HG02610 (cell line): ENCODE measurements around the gene ARHGEF1.
"Not testable (repeated sequence)": the region's sequence is repeated elsewhere in the genome, so short reads cannot be mapped to it uniquely, and the experiment has no call there.

Experiments
- ATAC-seq: cut with Tn5 transposase; IDR thresholded peaks from one replicate; pipeline ENCODE4 v1.9.1; 2021; ENCODE audit warnings: mild to moderate bottlenecking, moderate library complexity; ENCODE audit not compliant: unreplicated experiment

The ARHGEF1 gene

DNA sequence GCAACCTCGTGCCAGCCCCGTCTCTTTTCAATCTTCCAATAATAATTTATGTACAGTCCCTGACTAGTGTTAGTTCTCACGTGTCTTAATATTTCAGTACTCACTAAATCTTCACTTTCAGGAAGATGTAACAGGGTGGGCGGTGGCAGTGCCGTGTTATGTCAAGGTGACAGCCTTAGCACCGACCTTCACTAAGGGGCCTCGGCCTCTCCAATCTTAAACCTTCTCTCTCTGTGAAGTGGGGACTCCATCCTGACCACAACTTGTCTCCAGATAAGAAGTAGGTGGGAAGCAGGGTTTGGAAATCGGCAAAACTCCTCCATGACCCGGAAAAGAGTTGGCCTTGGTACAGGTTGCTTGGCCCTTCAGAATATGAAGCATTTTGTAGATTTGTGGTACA, 21.1 kb upstream of the ARHGEF1 start:
- no peak for ATAC-seq

DNA sequence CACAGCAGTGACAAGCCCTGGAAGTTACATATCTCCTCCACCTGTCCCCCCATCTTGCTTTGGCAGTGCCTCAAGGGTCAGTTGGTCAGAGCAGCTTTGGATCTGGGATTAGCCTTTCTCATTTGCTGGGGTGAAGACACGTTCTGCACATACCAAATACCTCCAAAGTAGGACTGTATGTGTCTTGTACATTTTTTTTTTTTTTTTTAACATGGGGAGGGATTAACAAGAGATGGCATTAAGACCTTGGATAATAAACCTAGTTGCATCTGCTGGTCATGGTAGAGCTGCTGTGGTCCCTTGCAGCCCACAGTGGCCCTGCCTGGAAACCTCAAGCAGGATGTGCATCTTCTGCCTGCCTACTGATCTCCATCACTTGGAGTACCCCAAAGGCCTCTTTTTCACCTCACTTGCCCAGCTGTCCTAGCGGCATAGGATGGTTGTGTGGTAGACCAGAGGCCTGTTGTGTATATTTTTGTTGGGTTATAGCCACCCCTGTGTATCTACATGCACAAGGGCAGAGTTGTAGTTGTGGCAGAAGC, 20.5 kb upstream of the ARHGEF1 start:
- no peak for ATAC-seq

DNA sequence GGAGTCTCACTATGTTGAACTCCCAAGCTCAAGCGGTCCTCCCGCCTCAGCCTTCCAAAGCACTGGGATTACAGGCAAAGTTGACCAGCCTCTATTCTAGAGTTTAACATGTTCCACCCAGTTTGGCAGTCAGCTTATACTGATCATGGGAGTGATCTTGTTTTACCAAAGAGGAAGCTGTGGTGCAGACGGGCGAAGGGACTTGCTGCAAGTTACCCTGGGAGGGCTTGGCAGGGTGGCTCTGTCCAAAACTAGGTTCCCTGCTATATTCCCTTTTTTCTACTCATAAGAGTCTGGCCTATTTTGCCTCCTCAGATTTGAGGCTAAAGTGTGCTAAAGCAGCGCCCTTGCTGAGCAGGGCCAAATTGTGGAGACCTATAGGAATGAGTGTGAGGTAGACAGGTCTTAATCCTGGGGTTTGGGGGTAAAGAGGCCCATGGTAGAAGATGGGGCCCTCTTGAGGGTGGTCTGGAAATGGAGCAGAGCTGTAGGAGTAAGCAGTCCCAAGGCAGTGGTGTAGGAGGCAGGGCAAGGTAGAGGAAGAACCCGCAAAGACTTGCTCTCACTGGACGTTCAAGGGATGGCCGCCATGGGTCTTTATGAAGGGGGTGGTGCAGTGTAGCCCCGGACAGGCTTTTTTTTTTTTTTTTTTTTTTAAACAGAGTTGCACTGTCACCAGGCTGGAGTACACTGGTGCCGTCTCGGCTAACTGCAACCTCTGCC, 19.6 kb upstream of the ARHGEF1 start:
- ATAC-seq = no peak

GRCh38 chr19:41864374-41864773, 18.6 kb upstream of the ARHGEF1 start:
- ATAC-seq = no peak

DNA sequence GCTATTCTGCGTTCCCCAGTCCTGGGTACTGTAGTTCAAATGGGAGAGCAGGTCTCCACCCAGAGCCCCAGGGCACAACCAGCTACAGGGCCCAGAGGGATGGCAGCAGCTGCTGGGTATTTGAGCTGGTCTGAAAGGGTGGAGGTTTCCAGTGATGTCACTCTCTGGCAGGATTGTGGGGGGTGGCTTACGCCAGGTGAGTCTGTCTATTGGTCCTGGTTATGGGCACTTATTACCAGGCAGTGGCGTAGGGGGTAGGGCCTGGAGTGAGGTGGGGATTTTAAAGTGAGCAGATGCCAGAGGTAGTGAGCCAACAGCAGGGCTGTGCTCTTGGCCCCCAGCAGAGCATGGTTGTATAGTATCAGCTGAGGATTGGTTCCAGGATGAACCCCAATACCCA, 16.7 kb upstream of the ARHGEF1 start:
- no peak for ATAC-seq

DNA sequence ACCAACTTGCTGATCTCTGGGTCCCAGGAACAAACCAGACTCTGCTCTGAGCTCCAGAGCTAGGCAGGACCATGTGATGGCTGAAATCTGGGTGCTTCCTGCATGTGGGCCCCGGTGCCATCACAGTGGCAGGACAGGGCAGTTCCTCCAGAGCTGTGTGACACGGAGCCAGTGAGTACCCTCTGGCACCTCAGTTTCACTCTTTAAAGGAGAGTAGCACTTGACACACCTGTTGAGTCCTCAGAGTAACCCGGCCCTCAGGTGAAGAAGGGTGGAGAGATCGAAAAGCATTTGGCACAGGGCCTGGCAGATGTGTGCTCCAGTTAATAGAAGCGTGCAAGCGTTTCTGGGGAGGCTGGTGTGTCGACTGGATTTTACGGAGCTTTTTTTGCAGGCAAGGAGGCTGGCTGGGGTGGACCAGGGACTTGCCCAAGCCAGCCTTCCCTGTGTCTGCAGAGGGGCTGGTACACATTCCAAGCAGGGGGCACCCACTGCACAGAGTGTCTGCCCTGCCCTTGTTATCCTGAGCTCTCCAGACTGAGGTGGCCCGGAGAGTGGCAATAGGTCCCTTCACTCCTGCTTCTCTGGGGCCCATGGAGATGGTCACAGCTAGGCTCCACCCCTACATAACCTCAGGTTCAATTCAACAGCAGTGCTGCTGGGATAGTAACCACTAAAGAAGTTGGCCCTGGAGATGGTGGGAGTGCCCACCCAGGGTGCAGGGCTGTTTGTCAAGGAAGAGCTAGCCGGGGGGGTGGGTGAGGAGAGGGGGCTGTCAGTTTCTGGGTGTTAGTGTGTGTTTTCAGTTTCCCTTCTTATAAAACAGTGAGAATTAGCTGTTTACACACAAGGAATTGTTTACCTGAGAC, 14.6 kb upstream of the ARHGEF1 start:
- ATAC-seq = no peak

- ATAC-seq = no peak
Measured at GRCh38 chr19:41868989-41869300, 14.0 kb upstream of the ARHGEF1 start.

DNA sequence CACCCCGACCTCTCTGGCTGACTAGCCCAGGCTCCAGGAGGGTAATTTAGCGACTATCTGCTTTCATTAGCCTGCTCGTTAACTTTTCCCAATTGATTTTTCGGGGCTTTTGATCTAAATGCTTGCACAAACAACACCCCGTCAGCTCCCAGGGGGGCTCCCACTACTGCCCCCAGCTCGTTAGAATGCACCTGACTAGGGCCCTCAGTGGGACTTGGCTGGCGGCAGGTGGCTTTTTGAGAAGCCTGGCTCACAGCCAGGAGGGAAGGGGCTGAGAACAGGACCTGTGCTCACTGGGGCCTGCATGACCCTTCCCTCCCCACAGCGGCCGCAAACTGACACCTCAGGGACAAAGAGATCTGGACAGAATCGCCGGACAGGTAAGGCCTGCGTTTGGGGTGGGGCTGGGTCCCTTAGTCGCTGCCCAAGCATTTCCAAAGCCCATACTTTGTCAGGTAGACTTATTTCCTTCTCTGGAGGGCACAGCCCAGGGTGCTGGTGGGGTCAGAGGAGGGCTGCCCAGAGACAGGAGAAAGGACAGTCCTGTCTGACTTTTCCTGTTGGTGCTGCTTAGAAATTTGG, 13.5 kb upstream of the ARHGEF1 start:
- no peak for ATAC-seq

DNA sequence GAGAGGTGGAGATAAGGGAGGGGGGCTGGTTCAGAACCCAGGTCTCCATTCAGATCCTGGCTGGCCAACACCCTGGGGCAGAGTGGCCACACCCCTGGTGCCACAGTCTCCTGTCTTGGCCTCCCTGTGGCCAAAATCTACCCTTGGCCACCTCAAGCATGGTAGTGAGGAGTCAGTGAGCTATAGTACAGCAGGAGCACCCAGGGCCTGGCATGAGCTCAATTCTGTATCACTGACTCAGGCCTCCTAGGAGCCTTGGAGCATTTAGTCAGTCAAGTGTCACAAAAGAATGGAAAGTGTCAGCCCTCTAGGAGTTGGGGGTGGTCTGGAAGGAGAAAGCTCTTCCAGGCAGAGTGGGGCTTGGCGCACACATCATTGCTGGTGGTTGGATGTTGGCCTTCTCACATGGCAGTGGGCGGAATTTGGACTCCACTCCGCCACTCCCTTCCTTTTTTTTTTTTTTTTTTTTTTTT, 12.5 kb upstream of the ARHGEF1 start:
- no peak for ATAC-seq

DNA sequence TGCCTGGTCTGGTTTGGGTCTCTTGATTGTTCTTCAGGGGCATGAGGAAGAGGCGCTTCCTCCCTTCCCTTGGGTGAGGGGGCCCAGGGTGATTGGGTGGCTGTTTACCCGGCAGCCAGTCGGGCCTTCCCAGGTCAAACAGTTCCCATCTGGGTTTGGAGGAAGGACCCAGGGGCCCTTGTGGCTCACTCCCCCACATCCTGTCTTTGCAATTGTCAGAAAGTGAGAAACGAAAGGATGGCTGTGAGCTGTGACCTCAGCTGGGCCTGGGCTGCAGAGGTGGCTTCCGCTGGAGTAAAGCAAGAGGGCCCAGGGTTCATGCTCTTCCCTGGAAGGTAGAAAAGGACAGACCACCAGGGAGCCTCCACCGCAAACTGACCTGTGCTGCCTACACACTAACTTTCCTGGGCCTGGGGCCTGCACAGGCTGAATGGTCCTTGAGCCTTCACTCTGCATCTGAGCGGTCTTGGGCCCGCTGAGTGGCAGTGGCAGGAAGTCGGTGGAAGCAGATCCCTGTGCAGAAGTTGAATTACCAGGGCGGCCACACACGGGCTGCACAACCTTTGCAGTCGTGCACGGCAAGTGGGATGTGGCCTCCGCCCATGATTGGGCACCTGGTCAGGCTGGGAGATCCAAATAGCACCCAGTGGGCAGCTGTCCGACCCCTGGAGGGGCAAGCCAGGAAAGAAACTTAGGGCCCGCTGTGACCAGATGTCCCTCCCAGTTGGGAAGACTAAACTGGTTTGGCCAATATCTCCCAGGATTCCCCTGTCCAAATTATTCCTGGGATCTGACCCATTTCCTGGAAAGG, 11.2 kb upstream of the ARHGEF1 start:
- ATAC-seq = peak; percentile 42

- ATAC-seq = no peak
Measured at GRCh38 chr19:41872384-41872774, 10.6 kb upstream of the ARHGEF1 start.

GRCh38 chr19:41872775-41873647, 10.0 kb upstream of the ARHGEF1 start:
- no peak for ATAC-seq

DNA sequence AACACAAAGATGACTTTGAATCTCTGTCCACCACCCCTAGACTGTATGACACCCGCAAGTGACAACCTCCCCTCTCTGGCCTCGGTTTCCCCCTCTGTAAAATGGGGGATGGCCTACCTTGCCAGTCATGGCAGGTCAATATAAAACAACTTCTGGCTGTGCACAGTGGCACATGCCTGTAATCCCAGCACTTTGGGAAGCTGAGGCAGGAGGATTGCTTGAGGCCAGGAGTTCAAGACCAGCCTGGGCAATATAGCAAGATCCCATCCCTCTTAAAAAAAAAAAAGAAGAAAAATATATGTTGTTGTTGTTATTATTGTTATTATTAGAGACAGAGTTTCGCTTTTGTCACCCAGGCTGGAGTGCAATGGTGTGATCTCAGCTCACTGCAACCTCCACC, 7.0 kb upstream of the ARHGEF1 start:
- not testable (repeated sequence) for ATAC-seq

- peak; percentile 63 for ATAC-seq
Measured at GRCh38 chr19:41876847-41877832, 5.8 kb upstream of the ARHGEF1 start, which contains the start of gene CD79A. Gene CD79A (plus strand): TSS chr19:41877279. CDS start chr19:41877305, 26 bp downstream.

- peak; percentile 32 for ATAC-seq
Measured at GRCh38 chr19:41877916-41878905, 4.8 kb upstream of the ARHGEF1 start.

DNA sequence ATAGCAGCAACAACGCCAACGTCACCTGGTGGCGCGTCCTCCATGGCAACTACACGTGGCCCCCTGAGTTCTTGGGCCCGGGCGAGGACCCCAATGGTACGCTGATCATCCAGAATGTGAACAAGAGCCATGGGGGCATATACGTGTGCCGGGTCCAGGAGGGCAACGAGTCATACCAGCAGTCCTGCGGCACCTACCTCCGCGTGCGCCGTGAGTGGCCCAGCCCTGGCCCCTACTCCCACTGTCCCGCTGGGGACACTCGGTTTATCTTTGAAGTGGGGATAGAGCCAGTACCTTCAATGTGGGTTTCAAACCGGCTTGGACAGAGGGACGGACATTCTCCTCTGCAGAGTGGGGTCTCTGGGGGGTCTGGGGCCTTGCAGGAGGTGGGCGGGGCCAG, 3.9 kb upstream of the ARHGEF1 start:
- no peak for ATAC-seq

GRCh38 chr19:41879670-41880328, 3.2 kb upstream of the ARHGEF1 start:
- no peak for ATAC-seq
